ENCODE measurements around the gene ASL.
"Not testable (repeated sequence)": the region's sequence is repeated elsewhere in the genome, so short reads cannot be mapped to it uniquely, and the experiment has no call there.

The ASL gene

DNA sequence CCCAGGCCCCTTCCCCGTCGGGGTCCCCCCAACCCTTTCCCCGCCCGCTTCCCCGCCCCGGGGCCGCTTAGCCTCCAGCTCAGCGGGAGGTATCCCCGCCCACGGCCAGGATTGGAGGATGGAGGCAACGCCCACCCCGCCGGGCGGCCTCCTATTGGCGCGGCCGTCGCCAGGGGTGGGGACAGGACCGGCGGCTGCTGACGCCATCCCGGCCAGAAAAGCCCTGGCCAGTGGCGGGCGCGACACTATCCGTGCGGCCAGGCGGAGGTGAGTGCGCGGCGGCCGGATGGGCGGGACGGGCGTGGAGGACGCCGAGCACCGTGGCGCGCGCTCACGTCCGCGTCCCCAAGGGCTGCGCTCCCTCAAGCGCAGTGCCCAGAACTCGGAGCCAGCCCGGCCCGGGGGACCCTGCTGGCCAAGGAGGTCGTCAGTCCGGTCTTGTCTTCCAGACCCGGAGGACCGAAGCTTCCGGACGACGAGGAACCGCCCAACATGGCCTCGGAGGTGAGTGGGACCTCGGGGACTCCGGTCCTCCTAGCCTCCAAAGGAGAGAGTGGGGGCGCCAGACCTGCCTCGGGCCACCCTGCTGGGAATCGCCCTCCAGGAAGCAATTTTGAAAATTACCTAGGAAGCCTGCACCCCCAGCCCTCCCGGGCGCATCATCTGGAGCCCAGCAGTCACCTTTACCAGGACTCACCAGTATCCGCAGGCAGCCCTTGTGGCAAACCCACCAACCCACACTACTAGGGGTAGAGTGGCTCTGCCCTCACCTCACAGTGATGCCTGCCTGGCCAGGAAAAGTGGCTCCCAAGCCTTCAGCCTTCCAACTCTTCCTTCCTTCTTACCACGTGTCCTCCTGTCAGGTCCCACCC is at the start of gene ASL:
ASL (plus strand) TSS at position 230 of the 872 bp plus-strand sequence; CDS start at position 493, 263 bp downstream.
- Mint-ChIP-seq H3K4me1 (peaks cover 16% of the 10 kb centered on the region), H3K36me3 (ENCODE audit: low read depth) (no peaks in the 10 kb centered on the region), H3K27ac (peak within 1 kb of the TSS; percentile 80), H3K4me3 (peak within 1 kb of the TSS; percentile 96), H3K9me3 (no peaks in the 10 kb centered on the region), H3K27me3 (ENCODE audit: low read depth, poor library complexity) (peaks cover 17% of the 10 kb centered on the region)
- DNase-seq, result peak; percentile 96
- TF ChIP-seq, protein P1, sequence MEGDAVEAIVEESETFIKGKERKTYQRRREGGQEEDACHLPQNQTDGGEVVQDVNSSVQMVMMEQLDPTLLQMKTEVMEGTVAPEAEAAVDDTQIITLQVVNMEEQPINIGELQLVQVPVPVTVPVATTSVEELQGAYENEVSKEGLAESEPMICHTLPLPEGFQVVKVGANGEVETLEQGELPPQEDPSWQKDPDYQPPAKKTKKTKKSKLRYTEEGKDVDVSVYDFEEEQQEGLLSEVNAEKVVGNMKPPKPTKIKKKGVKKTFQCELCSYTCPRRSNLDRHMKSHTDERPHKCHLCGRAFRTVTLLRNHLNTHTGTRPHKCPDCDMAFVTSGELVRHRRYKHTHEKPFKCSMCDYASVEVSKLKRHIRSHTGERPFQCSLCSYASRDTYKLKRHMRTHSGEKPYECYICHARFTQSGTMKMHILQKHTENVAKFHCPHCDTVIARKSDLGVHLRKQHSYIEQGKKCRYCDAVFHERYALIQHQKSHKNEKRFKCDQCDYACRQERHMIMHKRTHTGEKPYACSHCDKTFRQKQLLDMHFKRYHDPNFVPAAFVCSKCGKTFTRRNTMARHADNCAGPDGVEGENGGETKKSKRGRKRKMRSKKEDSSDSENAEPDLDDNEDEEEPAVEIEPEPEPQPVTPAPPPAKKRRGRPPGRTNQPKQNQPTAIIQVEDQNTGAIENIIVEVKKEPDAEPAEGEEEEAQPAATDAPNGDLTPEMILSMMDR (IDR thresholded peaks at IDR 0.05), result no peak

DNA sequence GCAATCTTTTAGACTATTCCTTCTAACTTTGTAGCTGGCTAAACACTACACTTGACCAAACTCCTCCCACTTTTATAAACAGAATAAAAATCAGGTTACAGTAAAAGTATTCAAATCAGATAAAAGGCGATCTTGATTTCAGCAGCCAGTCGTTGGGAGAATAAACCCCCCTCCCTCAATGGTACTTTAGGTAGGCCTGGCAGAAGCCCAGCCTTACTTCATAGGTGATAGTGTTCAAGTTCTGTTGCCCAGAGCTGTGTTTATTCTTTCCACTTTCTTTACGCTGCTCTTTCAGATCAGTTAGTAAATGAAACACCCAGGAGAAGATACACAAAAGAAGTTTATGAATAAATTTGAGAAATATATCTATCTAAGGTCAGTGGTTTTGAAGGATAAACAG is 47.3 kb upstream of the ASL start:
- not testable (repeated sequence) for H3K27ac Mint-ChIP-seq; H3K36me3 Mint-ChIP-seq (ENCODE audit: low read depth); DNase-seq; H3K9me3 Mint-ChIP-seq; H3K4me1 Mint-ChIP-seq; H3K4me3 Mint-ChIP-seq
- peaks cover 31% of the 10 kb centered on the region for H3K27me3 Mint-ChIP-seq (ENCODE audit: low read depth, poor library complexity)

DNA sequence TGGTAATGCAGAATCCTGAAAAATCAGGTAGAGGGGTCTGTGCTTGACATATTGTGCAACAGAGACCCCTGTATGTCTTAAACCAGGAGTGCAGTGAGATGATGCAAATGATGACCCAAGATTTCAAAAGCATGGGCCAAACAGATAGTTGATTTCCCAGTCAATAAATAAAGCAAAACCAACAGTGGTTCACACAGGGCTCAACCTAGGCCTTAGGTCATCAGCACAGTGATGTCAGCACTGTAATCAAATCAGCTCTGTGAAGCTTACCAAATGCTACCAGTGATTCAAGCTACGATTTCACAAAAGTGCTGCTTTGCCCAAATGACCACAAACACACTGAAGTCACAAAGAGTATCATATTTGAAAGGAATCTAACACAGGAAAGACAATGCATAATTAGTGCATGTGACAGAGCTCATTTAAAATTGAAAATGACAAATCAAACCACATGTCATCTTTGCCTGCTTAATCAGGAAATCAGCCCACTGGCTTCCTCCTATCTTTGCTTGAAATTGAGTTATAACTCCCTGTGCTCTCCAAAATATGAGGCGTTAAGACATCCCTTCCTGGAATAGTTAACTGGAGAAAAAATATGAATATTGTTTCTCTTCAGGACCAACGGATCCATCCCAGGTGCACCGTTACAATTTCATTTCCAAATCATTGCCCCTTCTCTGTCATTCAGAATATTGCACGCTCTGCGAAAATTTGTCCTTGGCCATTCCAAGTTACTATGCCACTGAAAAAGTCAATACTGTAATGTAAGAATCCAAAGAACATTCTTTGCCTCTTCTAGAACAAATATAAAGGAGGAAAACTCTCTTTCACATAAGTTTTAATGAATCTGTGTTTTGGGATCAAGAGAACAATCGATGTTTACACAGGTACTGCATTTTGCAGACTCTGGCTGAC is 41.9 kb upstream of the ASL start:
- H3K27me3 Mint-ChIP-seq (ENCODE audit: low read depth, poor library complexity), result peaks cover 23% of the 10 kb centered on the region
- H3K27ac Mint-ChIP-seq, result no peak overlapping the region
- DNase-seq, result no peak
- TF ChIP-seq, protein P1 (IDR thresholded peaks at IDR 0.05), result no peak
- no peaks in the 10 kb centered on the region for H3K9me3 Mint-ChIP-seq
- H3K4me3 Mint-ChIP-seq, result no peak overlapping the region
- H3K36me3 Mint-ChIP-seq (ENCODE audit: low read depth), result no peaks in the 10 kb centered on the region
- no peaks in the 10 kb centered on the region for H3K4me1 Mint-ChIP-seq

DNA sequence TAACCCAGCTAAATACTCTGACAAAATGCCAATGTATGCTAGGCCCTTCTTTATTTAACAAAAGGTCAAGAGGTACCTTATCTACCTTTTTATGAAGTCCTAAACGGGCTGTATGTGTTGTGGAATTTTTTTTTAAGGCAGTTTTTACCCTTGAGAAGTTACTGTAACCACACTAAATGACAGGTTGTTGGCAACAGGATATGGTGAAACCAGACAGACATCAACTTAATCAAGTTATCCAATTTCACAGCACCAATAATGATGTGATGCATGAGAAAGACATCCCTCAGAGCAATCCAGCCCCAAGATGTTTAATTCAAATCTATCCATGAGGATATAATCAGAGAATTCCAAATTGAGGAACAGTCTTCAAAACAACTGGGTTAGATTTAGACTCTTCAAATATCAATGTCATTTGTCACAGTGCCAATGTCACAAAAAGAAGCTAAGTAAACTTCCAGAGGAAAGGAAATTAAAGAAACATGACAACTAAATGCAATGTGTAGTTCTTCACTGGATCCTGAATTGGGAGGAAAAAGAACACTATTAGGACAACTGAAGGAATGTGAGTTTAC is 41.1 kb upstream of the ASL start:
- not testable (repeated sequence) for DNase-seq; H3K27ac Mint-ChIP-seq; H3K4me1 Mint-ChIP-seq; H3K36me3 Mint-ChIP-seq (ENCODE audit: low read depth); H3K9me3 Mint-ChIP-seq; H3K4me3 Mint-ChIP-seq
- H3K27me3 Mint-ChIP-seq (ENCODE audit: low read depth, poor library complexity), result peaks cover 19% of the 10 kb centered on the region

DNA sequence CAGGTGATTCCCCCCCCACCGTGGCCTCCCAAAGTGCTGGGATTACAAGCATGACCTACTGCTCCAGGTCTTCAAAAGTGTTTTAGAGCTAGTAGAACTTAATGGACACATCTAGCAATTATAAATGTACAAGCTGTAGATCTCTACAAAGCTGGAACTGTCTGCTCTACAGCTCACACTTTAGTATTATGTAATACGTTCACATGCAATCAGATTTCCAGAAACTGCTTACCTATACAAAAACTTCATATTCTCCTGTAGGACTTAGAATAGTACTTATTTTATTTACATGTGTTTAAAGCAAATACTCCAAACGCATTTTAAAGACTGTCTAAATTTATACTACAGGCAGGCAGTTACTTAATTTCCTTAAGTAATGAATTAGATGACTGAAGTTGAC is 39.2 kb upstream of the ASL start:
- H3K4me3 Mint-ChIP-seq, result no peak overlapping the region
- no peaks in the 10 kb centered on the region for H3K9me3 Mint-ChIP-seq
- no peak for DNase-seq
- peaks cover 22% of the 10 kb centered on the region for H3K27me3 Mint-ChIP-seq (ENCODE audit: low read depth, poor library complexity)
- peaks cover 12% of the 10 kb centered on the region for H3K4me1 Mint-ChIP-seq
- no peak overlapping the region for H3K27ac Mint-ChIP-seq
- TF ChIP-seq, protein P1 (IDR thresholded peaks at IDR 0.05), result no peak
- no peaks in the 10 kb centered on the region for H3K36me3 Mint-ChIP-seq (ENCODE audit: low read depth)

DNA sequence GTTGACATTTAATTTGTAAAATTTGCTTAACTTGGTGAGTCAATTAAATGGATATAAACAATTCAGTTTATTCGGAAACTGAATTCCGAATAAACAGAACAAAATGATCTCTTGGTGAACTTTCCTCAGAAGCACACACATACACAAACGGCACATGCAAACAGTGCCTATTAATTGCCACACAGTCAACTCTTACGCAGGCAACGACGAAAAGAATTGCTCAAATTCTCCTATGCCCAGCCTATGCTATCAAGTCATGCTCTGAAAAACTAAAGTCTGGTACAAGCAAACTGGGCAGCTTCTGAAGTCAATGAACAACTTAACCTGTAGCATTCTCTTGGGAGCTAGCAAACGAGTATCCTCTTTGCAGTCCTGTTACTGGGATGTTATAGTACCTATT is 38.8 kb upstream of the ASL start:
- no peak for DNase-seq
- H3K4me3 Mint-ChIP-seq, result no peak overlapping the region
- H3K4me1 Mint-ChIP-seq, result peaks cover 12% of the 10 kb centered on the region
- peaks cover 21% of the 10 kb centered on the region for H3K27me3 Mint-ChIP-seq (ENCODE audit: low read depth, poor library complexity)
- H3K36me3 Mint-ChIP-seq (ENCODE audit: low read depth), result no peaks in the 10 kb centered on the region
- TF ChIP-seq, protein P1 (IDR thresholded peaks at IDR 0.05), result no peak
- H3K9me3 Mint-ChIP-seq, result no peaks in the 10 kb centered on the region
- H3K27ac Mint-ChIP-seq, result no peak overlapping the region

Measured in nephron progenitor cell (in vitro differentiated cells).